Mesendoderm (in vitro differentiated cells): Measurements from ENCODE around the gene PITX2.
A peak's percentile ranks its signal among the peaks of the same experiment; 100 is the strongest.

Source experiments
- DNase-seq: peaks from one replicate; pipeline ENCODE4 v3.0.0; 2013
- H2AK5ac ChIP-seq: 2 replicates; pipeline ENCODE4 v1.6.1; 2013; ENCODE audit warnings: low read length, inconsistent platforms
- H2BK120ac ChIP-seq: 2 replicates; pipeline ENCODE4 v1.6.1; 2013; ENCODE audit warnings: low read depth, mild to moderate bottlenecking, low read length, moderate library complexity, mixed read lengths
- H2BK15ac ChIP-seq: replicated peaks from 2 replicates; pipeline ENCODE4 v1.6.1; 2013; ENCODE audit warnings: low read depth, mild to moderate bottlenecking, moderate library complexity
- H2BK5ac ChIP-seq: 2 replicates; pipeline ENCODE4 v1.6.1; 2013; ENCODE audit warnings: low read length, inconsistent platforms
- H3K18ac ChIP-seq: 2 replicates; pipeline ENCODE4 v1.6.1; 2013; ENCODE audit warnings: mild to moderate bottlenecking, low read length, mixed read lengths
- H3K23ac ChIP-seq: one replicate; pipeline ENCODE4 v1.6.1; 2013; ENCODE audit warnings: low read length
- H3K27ac ChIP-seq: 2 replicates; pipeline ENCODE4 v1.5.1; 2013; ENCODE audit warnings: low read depth, mild to moderate bottlenecking, inconsistent platforms, low read length, moderate library complexity
- H3K27me3 ChIP-seq: 2 replicates; pipeline ENCODE4 v1.6.1; 2013; ENCODE audit warnings: low read length, control low read depth, mild to moderate bottlenecking, inconsistent platforms; ENCODE audit not compliant: insufficient read depth, poor library complexity
- H3K36me3 ChIP-seq: 2 replicates; pipeline ENCODE4 v1.6.1; 2013; ENCODE audit warnings: low read length, inconsistent platforms; ENCODE audit not compliant: control insufficient read depth, insufficient read depth
- H3K4ac ChIP-seq: one replicate; pipeline ENCODE4 v1.6.1; 2013; ENCODE audit warnings: low read depth, mild to moderate bottlenecking, low read length, moderate library complexity
- H3K4me1 ChIP-seq: 2 replicates; pipeline ENCODE4 v1.6.1; 2013; ENCODE audit warnings: low read depth, low read length, inconsistent platforms; ENCODE audit not compliant: control insufficient read depth
- H3K4me2 ChIP-seq: 2 replicates; pipeline ENCODE4 v1.6.1; 2013; ENCODE audit warnings: low read length
- H3K4me3 ChIP-seq: 2 replicates; pipeline ENCODE4 v1.5.1; 2013; ENCODE audit warnings: mild to moderate bottlenecking, low read length
- H3K56ac ChIP-seq: one replicate; pipeline ENCODE4 v1.6.1; 2013; ENCODE audit warnings: low read length
- H3K79me1 ChIP-seq: 2 replicates; pipeline ENCODE4 v1.6.1; 2013; ENCODE audit warnings: low read length, inconsistent platforms
- H3K79me2 ChIP-seq: 2 replicates; pipeline ENCODE4 v1.6.1; 2013; ENCODE audit warnings: mild to moderate bottlenecking, low read length; ENCODE audit not compliant: control insufficient read depth, insufficient read depth
- H3K9ac ChIP-seq: 2 replicates; pipeline ENCODE4 v1.6.1; 2013; ENCODE audit warnings: low read length, inconsistent platforms
- H4K5ac ChIP-seq: one replicate; pipeline ENCODE4 v1.6.1; 2013; ENCODE audit warnings: low read length
- H4K8ac ChIP-seq: one replicate; pipeline ENCODE4 v1.6.1; 2013; ENCODE audit warnings: low read depth, mild to moderate bottlenecking, control low read depth, low read length, moderate library complexity
- WGBS: extraction: QIAGEN DNeasy Blood & Tissue Kit; methylation state at CpG from one replicate; pipeline ENCODE4 v1.1.7; 2013; ENCODE audit warnings: low lambda C conversion rate, missing lambda C conversion rate; ENCODE audit not compliant: insufficient coverage; ENCODE audit errors: extremely low coverage; 5-methylcytosine and 5-hydroxymethylcytosine counted together

Gene PITX2

DNA sequence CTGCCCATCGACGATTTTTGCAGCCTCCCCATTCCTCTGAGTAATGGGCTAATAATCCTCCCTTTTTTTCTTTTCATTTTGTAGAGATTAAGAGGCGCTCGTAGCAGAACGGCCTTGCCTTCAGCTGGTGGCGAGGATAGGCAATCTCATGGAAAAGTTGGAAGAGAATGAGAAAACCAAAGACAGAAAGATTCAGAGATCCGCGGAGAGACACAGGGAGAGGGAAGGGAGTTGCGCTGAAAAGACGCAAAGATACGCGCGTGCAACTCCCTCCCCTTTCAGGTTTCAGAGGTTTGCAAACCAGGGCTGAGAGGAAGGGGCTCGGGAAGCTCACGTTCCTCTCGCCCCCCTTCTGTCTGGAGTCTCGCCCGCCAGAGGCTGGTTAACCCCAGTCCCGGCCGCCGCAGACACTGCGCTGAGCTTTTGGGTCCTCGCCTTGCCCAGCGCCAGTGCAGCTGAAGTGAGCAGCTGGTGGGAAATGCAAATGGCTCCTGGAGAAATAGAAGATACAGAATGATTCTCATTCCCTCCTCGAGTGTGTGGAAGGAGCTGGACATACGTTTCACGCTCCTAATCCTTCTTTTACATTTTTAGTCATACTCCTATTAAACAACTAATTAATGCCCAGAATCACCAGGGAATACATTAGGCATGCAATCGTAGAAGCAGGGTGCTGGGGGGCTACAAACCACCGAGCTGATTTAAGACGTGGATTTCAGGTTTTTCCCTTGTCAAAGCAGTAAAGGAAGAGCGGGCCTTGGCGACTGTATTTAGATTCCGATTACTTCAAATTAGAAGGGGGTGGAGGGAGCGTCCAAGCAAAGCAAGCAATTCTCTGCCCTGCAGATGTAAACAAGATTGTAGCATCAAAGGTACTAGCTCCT is 16.6 kb upstream of the PITX2 start:
- WGBS, result no CpG with 5 or more reads among the region's 34 CpGs
- Histone ChIP-seq H2BK5ac (no peak overlapping the region), H3K27me3 (peaks cover 25% of the 10 kb centered on the region), H3K18ac (no peak overlapping the region), H3K27ac (no peak overlapping the region), H3K4ac (no peak overlapping the region), H3K36me3 (no peaks in the 10 kb centered on the region), H3K56ac (peak overlapping the region; percentile 65), H4K8ac (no peak overlapping the region), H4K5ac (no peak overlapping the region), H3K79me2 (no peaks in the 10 kb centered on the region), H2AK5ac (no peak overlapping the region), H3K4me2 (peak overlapping the region; percentile 85), H3K23ac (peak overlapping the region; percentile 10), H2BK15ac (no peak overlapping the region), H3K4me1 (peaks cover 17% of the 10 kb centered on the region), H3K79me1 (no peaks in the 10 kb centered on the region), H2BK120ac (no peak overlapping the region), H3K9ac (peak overlapping the region; percentile 26), H3K4me3 (peak overlapping the region; percentile 22)
- DNase-seq, result peak; percentile 52

DNA sequence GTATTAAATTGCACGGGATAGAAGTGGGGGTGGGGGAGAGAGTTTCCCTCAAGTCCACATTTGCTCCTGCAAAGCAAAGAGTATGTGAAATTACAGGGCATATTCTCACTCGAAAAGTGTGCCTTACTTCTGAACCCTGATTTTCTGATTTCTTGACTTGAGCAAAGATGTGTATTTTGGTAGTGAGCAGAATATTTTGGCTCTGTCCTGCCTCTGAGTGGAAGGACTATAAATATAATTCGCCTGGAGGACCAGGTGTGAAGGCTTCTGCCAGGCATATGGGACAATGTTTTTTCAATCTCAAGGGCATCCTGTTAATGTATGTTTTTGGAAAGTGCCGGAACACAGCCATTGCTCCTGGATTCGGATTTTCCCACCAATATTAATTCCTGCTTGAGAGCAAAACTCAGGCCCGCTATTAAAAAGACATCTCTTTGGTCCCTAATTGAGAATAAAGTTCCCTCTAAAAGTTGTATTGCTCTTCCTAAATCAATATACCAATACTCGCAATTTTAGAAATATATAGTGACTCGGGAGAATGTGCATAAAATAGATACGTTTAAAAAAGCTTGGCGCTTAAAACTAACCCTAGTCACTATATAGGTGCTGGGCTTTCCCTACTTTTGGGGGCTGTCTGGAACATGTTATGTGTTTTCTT is 15.3 kb upstream of the PITX2 start:
- no peak overlapping the region for H2BK5ac ChIP-seq
- DNase-seq, result peak; percentile 21
- no peaks in the 10 kb centered on the region for H3K36me3 ChIP-seq
- no peak overlapping the region for H2BK120ac ChIP-seq
- H3K79me2 ChIP-seq, result no peaks in the 10 kb centered on the region
- no peak overlapping the region for H2BK15ac ChIP-seq
- no peak overlapping the region for H2AK5ac ChIP-seq
- no peak overlapping the region for H3K4ac ChIP-seq
- H3K79me1 ChIP-seq, result no peaks in the 10 kb centered on the region
- no peak overlapping the region for H3K4me3 ChIP-seq
- H3K27me3 ChIP-seq, result peaks cover 32% of the 10 kb centered on the region
- H3K9ac ChIP-seq, result peak overlapping the region; percentile 37
- no peak overlapping the region for H4K5ac ChIP-seq
- H3K4me1 ChIP-seq, result peaks cover 17% of the 10 kb centered on the region
- no peak overlapping the region for H3K18ac ChIP-seq
- peak overlapping the region; percentile 81 for H3K4me2 ChIP-seq
- no peak overlapping the region for H3K56ac ChIP-seq
- H4K8ac ChIP-seq, result no peak overlapping the region
- no CpG with 5 or more reads among the region's 10 CpGs for WGBS
- no peak overlapping the region for H3K27ac ChIP-seq
- no peak overlapping the region for H3K23ac ChIP-seq

DNA sequence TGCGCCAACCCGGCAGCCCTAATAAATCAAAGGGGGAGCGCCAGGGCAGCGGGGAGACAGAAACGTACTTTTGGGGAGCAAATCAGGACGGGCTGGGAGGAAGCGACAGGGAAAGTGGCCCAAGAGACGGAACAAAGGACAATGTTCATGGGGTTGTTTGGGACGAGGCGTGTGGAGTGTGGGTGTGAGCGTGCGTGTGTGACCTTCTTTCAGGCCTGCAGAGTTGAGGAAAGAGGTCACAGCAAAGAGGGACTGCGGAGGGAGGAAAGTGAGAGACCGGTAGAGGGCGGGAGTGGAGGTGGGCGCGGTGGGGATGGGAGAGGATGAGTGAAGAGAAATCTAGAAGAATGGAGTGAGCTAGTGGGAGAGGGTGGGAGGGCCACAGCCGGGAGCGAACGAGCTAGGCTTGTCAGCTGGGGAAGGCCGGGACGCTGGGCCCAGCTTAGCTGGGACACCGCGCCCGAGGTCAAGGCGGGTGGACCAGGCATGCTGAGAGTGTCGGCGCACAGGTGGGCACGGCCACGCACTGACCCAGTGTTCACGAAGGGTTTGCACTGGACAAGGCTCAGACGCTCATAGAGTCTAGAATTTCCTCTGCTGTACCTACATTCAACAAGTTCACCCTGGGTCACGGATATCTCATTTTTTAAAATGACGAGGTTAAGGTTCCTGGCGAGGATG is 14.7 kb upstream of the PITX2 start:
- WGBS, result no CpG with 5 or more reads among the region's 35 CpGs
- peak overlapping the region; percentile 81 for H3K4me2 ChIP-seq
- peak overlapping the region; percentile 89 for H3K18ac ChIP-seq
- H4K8ac ChIP-seq, result no peak overlapping the region
- H4K5ac ChIP-seq, result no peak overlapping the region
- peaks cover 17% of the 10 kb centered on the region for H3K4me1 ChIP-seq
- peak overlapping the region; percentile 50 for H3K4me3 ChIP-seq
- no peak overlapping the region for H2BK15ac ChIP-seq
- peak overlapping the region; percentile 57 for H3K9ac ChIP-seq
- no peak overlapping the region for H3K4ac ChIP-seq
- H3K79me1 ChIP-seq, result no peaks in the 10 kb centered on the region
- H3K27me3 ChIP-seq, result peaks cover 37% of the 10 kb centered on the region
- H2BK5ac ChIP-seq, result peak overlapping the region; percentile 18
- H3K56ac ChIP-seq, result peak overlapping the region; percentile 80
- no peak overlapping the region for H2AK5ac ChIP-seq
- no peak overlapping the region for H2BK120ac ChIP-seq
- H3K79me2 ChIP-seq, result no peaks in the 10 kb centered on the region
- no peaks in the 10 kb centered on the region for H3K36me3 ChIP-seq
- no peak overlapping the region for H3K23ac ChIP-seq
- H3K27ac ChIP-seq, result no peak overlapping the region
- peak; percentile 87 for DNase-seq

DNA sequence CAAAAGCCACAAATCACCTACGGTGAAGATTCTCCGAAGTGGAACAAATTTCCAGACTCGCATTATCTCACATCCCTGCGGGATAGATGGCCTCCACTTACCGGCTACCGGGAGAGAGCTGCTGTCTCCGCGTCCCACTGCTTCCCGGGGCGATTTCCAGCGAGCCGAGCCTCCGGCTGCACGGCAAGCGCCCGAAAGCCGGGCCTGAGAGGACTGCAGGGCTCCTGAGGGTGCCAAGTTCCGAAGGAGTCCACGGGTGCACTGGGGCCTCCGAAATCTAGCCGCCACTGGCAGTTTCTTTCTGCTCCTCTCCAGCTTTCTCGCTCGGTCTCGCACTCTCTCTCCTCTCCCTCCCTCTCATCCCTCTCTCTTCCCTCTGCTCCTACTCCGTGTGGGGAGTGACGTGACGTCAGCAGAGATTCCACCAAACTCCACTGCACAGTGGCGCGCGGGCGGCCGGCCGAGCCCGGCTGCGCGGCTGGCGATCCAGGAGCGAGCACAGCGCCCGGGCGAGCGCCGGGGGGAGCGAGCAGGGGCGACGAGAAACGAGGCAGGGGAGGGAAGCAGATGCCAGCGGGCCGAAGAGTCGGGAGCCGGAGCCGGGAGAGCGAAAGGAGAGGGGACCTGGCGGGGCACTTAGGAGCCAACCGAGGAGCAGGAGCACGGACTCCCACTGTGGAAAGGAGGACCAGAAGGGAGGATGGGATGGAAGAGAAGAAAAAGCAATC is 14.0 kb upstream of the PITX2 start:
- H3K4ac ChIP-seq, result no peak overlapping the region
- H3K4me2 ChIP-seq, result peak overlapping the region; percentile 81
- peak overlapping the region; percentile 80 for H3K56ac ChIP-seq
- peak overlapping the region; percentile 50 for H3K4me3 ChIP-seq
- WGBS, result no CpG with 5 or more reads among the region's 56 CpGs
- no peaks in the 10 kb centered on the region for H3K79me2 ChIP-seq
- H3K27ac ChIP-seq, result peak overlapping the region; percentile 39
- no peak overlapping the region for H3K23ac ChIP-seq
- H3K4me1 ChIP-seq, result peaks cover 17% of the 10 kb centered on the region
- H2BK120ac ChIP-seq, result no peak overlapping the region
- peak overlapping the region; percentile 57 for H3K9ac ChIP-seq
- H4K5ac ChIP-seq, result no peak overlapping the region
- no peak overlapping the region for H4K8ac ChIP-seq
- H3K18ac ChIP-seq, result peak overlapping the region; percentile 89
- H3K27me3 ChIP-seq, result peaks cover 35% of the 10 kb centered on the region
- H2BK15ac ChIP-seq, result no peak overlapping the region
- no peak overlapping the region for H2AK5ac ChIP-seq
- peak; percentile 92 for DNase-seq
- no peaks in the 10 kb centered on the region for H3K36me3 ChIP-seq
- H3K79me1 ChIP-seq, result no peaks in the 10 kb centered on the region
- H2BK5ac ChIP-seq, result peak overlapping the region; percentile 60

DNA sequence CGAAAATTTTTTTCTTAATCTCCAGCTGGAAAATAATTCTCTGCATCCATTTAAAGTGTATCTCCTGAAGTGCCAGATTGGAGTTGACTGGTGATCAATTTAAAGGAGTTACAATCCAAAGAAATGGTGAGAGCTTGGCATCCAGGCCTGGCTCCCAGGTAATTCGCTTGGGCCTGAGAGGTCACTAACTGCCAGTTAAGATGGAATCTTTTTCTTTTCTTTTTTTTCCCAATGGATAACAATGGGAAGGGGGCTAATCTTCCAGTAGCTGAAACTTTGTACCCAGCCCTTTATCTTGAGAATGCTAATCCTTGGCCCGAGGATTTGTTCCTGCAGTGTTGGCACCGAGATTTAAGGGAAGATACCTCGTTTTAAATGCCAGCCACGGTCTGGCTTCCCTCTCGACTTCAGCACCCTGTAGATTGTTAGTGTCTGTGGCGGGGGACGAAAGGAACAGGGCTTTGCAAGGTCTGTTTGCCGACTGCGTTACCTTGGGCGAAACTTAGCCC is 13.3 kb upstream of the PITX2 start:
- Histone ChIP-seq H2BK15ac (no peak overlapping the region), H3K4ac (no peak overlapping the region), H2BK5ac (no peak overlapping the region), H3K36me3 (no peaks in the 10 kb centered on the region), H3K4me2 (peak overlapping the region; percentile 81), H4K5ac (no peak overlapping the region), H4K8ac (no peak overlapping the region), H3K4me1 (peaks cover 19% of the 10 kb centered on the region), H3K79me1 (no peaks in the 10 kb centered on the region), H2BK120ac (no peak overlapping the region), H3K27me3 (peaks cover 34% of the 10 kb centered on the region), H3K79me2 (no peaks in the 10 kb centered on the region), H3K56ac (peak overlapping the region; percentile 80), H2AK5ac (no peak overlapping the region), H3K4me3 (peak overlapping the region; percentile 50), H3K27ac (no peak overlapping the region), H3K23ac (no peak overlapping the region), H3K18ac (peak overlapping the region; percentile 82), H3K9ac (peak overlapping the region; percentile 57)
- no CpG with 5 or more reads among the region's 12 CpGs for WGBS
- peak; percentile 76 for DNase-seq
